ENCODE measurements around the gene S100A9.

The S100A9 gene

DNA sequence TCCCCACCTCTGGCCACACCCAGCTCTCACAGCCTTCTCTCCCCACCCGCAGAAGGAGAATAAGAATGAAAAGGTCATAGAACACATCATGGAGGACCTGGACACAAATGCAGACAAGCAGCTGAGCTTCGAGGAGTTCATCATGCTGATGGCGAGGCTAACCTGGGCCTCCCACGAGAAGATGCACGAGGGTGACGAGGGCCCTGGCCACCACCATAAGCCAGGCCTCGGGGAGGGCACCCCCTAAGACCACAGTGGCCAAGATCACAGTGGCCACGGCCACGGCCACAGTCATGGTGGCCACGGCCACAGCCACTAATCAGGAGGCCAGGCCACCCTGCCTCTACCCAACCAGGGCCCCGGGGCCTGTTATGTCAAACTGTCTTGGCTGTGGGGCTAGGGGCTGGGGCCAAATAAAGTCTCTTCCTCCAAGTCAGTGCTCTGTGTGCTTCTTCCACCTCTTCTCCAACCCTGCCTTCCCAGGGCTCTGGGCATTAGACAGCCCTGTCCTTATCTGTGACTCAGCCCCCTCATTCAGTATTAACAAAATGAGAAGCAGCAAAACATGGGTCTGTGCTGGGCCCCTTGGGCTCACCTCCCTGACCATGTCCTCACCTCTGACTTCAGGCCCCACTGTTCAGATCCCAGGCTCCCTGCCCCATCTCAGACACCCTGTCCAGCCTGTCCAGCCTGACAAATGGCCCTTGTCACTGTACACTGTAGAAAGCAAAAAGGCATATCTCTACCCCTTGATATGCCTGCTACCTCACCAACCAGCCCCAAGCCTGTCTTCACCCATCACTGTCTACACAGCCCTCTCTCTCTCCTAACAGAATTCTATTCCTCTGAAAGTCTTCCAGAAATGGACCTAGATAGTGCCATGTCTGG is 3.2 kb downstream of the S100A9 start:
- no peak for DNase-seq (ENCODE audit: low read depth in 2 of 2, low spot score in 1 of 2)

DNA sequence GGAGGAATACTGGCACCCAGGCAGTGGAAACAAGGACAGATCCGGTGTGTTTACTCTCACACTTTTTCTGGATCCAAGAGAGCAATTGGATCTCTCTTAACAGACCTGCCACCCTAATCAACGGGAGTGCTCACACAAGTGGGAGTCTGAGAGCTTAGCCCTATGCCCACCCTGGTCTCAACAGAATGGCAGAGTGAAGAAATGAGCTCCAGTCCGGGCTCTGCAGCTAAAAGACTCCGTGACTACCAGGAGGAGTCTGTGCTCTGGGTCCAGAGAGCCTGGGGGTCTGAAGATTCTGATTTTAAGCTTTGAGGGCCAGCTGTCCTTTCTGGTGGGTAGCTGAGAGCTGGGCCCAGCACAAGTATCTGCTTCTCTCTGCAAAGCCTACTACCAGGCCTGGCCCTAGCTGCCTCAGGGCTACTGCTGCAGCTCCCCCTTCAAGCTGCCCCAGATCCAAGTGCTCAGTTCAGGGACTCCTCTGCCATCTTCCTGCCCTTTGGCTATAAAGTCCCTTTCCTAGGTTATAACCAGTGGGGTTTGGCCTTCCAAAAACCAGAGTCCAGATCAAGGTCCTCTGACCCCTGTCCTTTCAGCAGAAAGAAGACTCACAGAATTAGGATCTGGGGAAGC is 3.9 kb downstream of the S100A9 start:
- no peak for DNase-seq (ENCODE audit: low read depth in 2 of 2, low spot score in 1 of 2)

GRCh38 chr1:153362187-153362775 is 4.6 kb downstream of the S100A9 start:
- no peak for DNase-seq (ENCODE audit: low read depth in 2 of 2, low spot score in 1 of 2)

DNA sequence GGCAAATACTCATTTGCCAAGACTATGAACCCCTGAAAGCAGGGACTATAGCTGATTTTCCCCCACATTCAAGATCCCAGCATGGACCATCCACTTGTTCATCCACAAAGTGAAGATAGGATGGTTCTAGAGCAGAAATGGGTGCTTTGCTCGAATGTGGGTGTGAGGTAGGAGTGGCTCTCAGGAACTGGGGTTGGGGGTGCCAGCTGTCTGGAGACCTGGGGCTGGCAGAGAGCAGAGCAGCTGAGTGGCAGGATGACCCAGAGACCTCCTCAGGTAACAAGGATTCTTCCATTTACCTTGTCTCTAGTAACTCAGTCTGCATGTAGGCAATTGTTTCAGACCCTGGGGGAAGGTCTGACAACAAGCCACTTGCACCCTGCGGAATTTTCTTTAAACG is 6.0 kb downstream of the S100A9 start:
- no peak for DNase-seq (ENCODE audit: low read depth in 2 of 2, low spot score in 1 of 2)

GRCh38 chr1:153364156-153364555 is 6.5 kb downstream of the S100A9 start:
- DNase-seq (ENCODE audit: low read depth in 2 of 2, low spot score in 1 of 2) = no peak

DNA sequence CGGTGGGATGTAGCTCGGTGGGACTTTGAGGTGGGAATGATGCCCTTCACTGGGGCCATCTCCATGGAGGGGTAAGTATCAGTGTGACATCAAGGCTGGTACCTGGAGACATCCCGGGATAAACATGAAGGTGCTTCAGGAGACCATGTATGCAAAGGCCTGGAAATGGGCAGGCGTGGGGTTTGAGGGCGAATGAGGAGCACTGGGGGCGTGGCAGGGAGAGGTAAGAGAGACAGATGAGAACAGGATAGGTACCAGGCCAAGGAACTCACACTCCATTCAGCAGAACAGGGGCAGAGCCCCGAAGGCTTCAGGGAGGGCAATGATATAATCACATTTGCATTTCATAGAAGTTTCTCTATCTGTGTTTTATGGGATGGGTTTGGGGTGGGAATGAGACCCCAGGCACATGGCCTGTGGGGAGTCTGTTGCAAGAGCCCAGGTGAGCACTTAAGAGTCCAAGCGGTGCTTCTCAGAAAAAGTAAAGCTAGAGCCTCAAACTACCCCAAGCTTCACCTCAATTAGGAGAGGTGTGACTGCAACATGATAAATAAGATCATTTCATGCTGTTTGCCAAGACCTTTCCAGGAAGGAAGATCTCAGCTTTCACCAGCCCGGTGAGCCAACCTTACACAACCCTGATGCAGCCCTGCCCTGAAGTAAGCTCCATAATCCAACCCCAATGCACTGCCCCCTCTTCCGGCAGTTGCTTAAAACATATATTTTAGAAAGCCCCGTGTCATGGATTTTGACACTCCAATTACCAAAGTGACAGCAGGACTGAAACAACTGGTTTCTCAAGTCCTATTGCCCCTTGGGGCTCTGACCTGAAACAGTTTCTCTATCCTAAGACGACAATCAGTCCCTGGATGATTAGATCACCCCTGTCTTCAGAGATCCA is 7.4 kb downstream of the S100A9 start:
- no peak for DNase-seq (ENCODE audit: low read depth in 2 of 2, low spot score in 1 of 2)

- no peak for DNase-seq (ENCODE audit: low read depth in 2 of 2, low spot score in 1 of 2)
Measured at GRCh38 chr1:153365696-153366095, 8.0 kb downstream of the S100A9 start.

GRCh38 chr1:153366261-153366660 is 8.6 kb downstream of the S100A9 start:
- no peak for DNase-seq (ENCODE audit: low read depth in 2 of 2, low spot score in 1 of 2)

- DNase-seq (ENCODE audit: low read depth in 2 of 2, low spot score in 1 of 2) = no peak
Measured at GRCh38 chr1:153367090-153367489, 9.4 kb downstream of the S100A9 start.

DNA sequence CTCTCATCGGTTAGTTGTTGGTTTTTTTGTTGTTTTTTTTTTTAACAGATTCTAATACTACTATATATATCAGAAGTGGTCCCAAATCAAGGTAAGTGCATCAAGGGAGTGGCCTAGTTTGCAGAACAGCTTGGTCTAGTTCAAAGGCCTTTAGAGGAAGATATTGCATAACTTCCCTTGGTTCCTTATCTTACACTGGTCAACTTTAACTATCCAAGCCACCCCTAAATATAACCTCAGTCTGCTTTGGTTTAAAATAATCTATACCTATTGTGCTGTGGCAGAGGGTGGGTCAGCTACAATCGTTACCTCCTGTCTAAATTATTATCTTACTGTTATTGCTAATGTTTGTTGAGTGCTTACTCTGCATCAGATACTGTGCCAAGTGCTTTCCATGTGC is 10.8 kb downstream of the S100A9 start:
- no peak for DNase-seq (ENCODE audit: low read depth in 2 of 2, low spot score in 1 of 2)

GRCh38 chr1:153370146-153370545 is 12.5 kb downstream of the S100A9 start:
- no peak for DNase-seq (ENCODE audit: low read depth in 2 of 2, low spot score in 1 of 2)

DNA sequence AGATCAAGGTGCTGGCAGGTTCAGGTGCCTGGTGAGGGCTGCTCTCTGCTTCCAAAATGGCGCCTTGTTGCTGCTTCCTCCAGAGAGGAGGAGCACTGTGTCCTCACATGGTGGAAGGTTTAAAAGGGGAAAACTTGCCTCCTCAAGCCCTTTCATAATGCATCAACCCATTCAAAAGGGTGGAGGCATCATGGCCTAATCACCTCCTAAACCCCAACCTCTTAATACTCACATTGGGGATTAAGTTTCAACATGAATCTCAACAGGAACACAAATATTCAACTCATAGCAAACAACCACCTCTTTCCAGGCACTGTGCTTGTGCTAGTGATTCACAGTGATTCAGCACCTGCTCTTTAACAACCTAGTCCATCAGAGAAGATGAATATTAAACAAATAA is 13.6 kb downstream of the S100A9 start:
- no peak for DNase-seq (ENCODE audit: low read depth in 2 of 2, low spot score in 1 of 2)

DNA sequence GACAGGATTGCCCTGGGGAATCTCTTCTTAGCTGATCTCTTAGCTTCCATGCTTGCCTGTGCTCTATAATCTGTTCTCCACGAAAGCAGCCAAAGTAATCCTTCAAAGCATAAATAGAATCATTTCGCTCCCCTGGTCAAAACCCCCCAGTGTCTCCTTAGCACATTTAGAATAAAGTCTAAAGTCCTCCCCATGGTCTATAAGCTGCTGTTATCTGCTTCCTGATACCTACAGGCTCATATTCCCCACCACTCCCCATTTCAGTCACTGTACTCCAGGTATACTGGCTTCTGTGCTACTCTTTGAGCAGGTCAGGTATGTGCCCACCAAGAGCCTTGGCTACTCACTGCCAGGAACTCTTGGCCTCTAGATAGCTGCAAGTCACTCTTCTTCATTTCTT is 14.9 kb downstream of the S100A9 start:
- DNase-seq (ENCODE audit: low read depth in 2 of 2, low spot score in 1 of 2) = no peak

- DNase-seq (ENCODE audit: low read depth in 2 of 2, low spot score in 1 of 2) = no peak
Measured at GRCh38 chr1:153374071-153374470, 16.4 kb downstream of the S100A9 start.

GRCh38 chr1:153375511-153375910 is 17.9 kb downstream of the S100A9 start, which contains the start of gene S100A12:
S100A12 (minus strand) TSS chr1:153375621; CDS start chr1:153374592, 1,029 bp downstream.
- DNase-seq (ENCODE audit: low read depth in 2 of 2, low spot score in 1 of 2) = no peak

- no peak for DNase-seq (ENCODE audit: low read depth in 2 of 2, low spot score in 1 of 2)
Measured at GRCh38 chr1:153379591-153379990, 21.9 kb downstream of the S100A9 start.

- no peak for DNase-seq (ENCODE audit: low read depth in 2 of 2, low spot score in 1 of 2)
Measured at GRCh38 chr1:153380711-153381110, 23.1 kb downstream of the S100A9 start.

- no peak for DNase-seq (ENCODE audit: low read depth in 2 of 2, low spot score in 1 of 2)
Measured at GRCh38 chr1:153384958-153385580, 27.4 kb downstream of the S100A9 start.

DNA sequence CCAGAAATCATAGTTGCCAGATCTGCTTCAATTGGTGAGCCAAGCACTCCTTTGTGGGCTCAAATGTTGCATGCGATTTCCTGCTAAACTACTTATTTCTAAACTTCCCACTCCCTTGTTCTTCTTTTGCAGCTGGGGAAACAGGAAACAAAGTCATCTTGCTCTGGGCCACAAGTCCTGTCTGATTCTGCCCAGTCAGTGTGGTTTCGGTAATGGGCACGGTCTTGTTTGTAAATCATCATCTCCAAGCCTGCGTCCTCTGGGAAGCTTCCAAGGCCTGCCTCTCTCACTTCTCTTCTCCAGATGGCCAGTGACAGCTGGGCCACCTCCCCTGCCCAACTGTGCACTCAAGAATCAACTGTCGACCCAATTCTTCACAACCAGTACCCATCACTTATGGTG is 28.8 kb downstream of the S100A9 start:
- DNase-seq (ENCODE audit: low read depth in 2 of 2, low spot score in 1 of 2) = no peak

DNA sequence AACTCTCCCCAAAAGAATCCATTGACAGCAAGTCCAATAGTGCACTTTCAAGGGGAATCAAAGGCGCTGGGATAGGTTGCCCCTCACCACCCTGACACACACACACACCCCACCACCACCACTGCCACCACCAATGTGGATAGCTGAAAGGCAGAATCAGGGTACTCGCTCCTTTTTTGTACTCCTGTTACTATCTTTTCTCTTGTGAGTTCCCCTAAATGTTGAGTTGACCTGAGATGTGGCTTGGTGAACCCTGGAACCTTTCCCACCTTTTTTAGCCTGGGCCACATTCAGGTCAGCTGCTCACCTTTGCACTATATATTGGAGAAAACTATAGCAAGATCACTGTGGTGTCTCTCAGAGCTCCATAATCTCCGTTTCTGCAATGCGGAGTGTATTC is 29.3 kb downstream of the S100A9 start:
- DNase-seq (ENCODE audit: low read depth in 2 of 2, low spot score in 1 of 2) = no peak

DNA sequence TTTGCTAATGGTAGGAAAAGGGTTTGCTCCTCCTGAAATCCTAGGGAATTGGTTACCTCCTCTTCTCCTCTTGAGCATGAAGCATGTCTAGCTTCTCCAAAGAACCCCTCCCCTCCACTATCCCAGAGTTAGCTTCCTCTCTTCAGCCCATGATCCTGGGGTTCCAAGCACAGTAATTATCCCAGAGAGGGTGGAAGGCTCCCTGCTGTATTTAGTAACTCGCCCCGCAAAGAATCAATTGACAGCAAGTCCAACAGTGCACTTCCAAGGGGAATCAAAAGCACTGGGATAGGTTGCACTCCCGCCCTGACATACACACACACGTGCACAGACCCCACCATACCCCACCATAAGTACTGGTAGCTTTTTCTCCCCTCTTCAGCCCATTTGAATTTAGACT is 30.1 kb downstream of the S100A9 start:
- DNase-seq (ENCODE audit: low read depth in 2 of 2, low spot score in 1 of 2) = no peak
